Upper lobe of left lung (tissue), 6 donors: ENCODE measurements around the gene COBLL1. TPM values are rescaled to one million over a fixed set of nuclear protein-coding genes. Genes with fewer than 3 reads are reported as not detected.

ENCODE experiments used
- ATAC-seq, 2 donors: fragments of 200-7000 bp; cut with Tn5 transposase; one replicate each; pipeline ENCODE4 v1.9.1; 2022; ENCODE audit warnings: mild to moderate bottlenecking in 2 of 2, moderate library complexity in 2 of 2; ENCODE audit not compliant: low FRiP score in 2 of 2
- DNase-seq, 2 donors: peaks; one replicate each; pipeline ENCODE4 v3.0.0-alpha.2; 2019 to 2020
- H3K27ac ChIP-seq, 4 donors: fragments of 200-600 bp; sonication (generic); one replicate each; pipeline ENCODE4 v1.5.1; 2016 to 2019
- H3K27me3 ChIP-seq, 4 donors: fragments of 200-600 bp; sonication (generic); one replicate each; pipeline ENCODE4 v1.5.1; 2017 to 2019
- H3K36me3 ChIP-seq, 4 donors: fragments of 200-600 bp; sonication (generic); one replicate each; pipeline ENCODE4 v1.5.1; 2016 to 2019
- H3K4me1 ChIP-seq, 4 donors: fragments of 200-600 bp; sonication (generic); one replicate each; pipeline ENCODE4 v1.5.1; 2018 to 2019
- H3K4me3 ChIP-seq, 4 donors: fragments of 200-600 bp; sonication (generic); one replicate each; pipeline ENCODE4 v1.5.1; 2017 to 2019; ENCODE audit warnings: mild to moderate bottlenecking in 2 of 4, moderate library complexity in 1 of 4
- H3K9me3 ChIP-seq, 4 donors: fragments of 200-600 bp; sonication (generic); one replicate each; pipeline ENCODE4 v1.5.1; 2018 to 2019
- CTCF ChIP-seq, 6 experiments: fragments of 450-650 bp in 4 of 6; fragments of 200-600 bp in 2 of 6; sonication (generic) in 2 of 6; IDR thresholded peaks; one replicate each; pipeline ENCODE4 v1.5.1; 2016 to 2019; ENCODE audit warnings: antibody characterized with exemption in 6 of 6
- EP300 ChIP-seq, 4 donors: sonication (generic); formaldehyde crosslinking; IDR thresholded peaks; one replicate each; pipeline ENCODE4 v1.5.1; 2017; ENCODE audit warnings: antibody characterized with exemption in 4 of 4, control low read depth in 2 of 4
- POLR2A ChIP-seq, 4 donors: fragments of 450-650 bp; IDR thresholded peaks; one replicate each; pipeline ENCODE4 v1.5.1; 2016 to 2017; ENCODE audit warnings: antibody characterized with exemption in 4 of 4, mild to moderate bottlenecking in 2 of 4
- POLR2AphosphoS5 ChIP-seq, 2 donors: sonication (generic); formaldehyde crosslinking; IDR thresholded peaks; one replicate each; pipeline ENCODE4 v1.5.1; 2017; ENCODE audit warnings: antibody characterized with exemption in 2 of 2
- WGBS, 2 donors: methylation state at CpG; one replicate each; pipeline ENCODE4 v1.1.5; 2017 to 2018; 5-methylcytosine and 5-hydroxymethylcytosine counted together
- total RNA-seq, 6 donors: library from RNA; depleted of rRNA in 4 of 6; stranded (reverse); fragments of >200 nt in 4 of 6; gene quantifications; one replicate each; pipeline versions ENCODE4 v1.1.0 to v1.2.1, GENCODE V29; 2016 to 2021
- donor health status: DM: no; HTN: no; CAD: no; lungs with moderate emphysema.
- donor health status: DM: no; HTN: yes; CAD: no; lungs with severe emphysema.

COBLL1 gene
- total RNA-seq, 6 donors from 2014 or later, result 64.3 to 128 (median 90.1) TPM

- ATAC-seq (peak in 1 of 2 donors; percentile 37), DNase-seq (no peak)
- Histone ChIP-seq H3K36me3 (no peaks in the 10 kb centered on the region), H3K4me1 (peaks cover 5 to 15% (median 8%) of the 10 kb centered on the region in 4 donors), H3K4me3 (no peak overlapping the region), H3K27ac (peak overlapping the region; percentile 36 to 70 (median 64)), H3K9me3 (no peaks in the 10 kb centered on the region), H3K27me3 (no peaks in the 10 kb centered on the region)
- WGBS, 2 donors, result 34 to 36% methylated on average over 4 of the region's 4 CpGs
- no peak for TF ChIP-seq CTCF (IDR thresholded peaks at IDR 0.05)
- TF ChIP-seq EP300 (IDR thresholded peaks at IDR 0.05), result peak in 1 of 4 donors; percentile 7
- no peak for TF ChIP-seq POLR2AphosphoS5 (IDR thresholded peaks at IDR 0.05)
- no peak for TF ChIP-seq POLR2A (IDR thresholded peaks at IDR 0.05)
Measured at GRCh38 chr2:164794432-164795231, 47.0 kb downstream of the COBLL1 start.

GRCh38 chr2:164794016-164794415 lies 47.6 kb downstream of the COBLL1 start:
- H3K4me1 ChIP-seq, result peaks cover 5 to 15% (median 8%) of the 10 kb centered on the region in 4 donors
- H3K27ac ChIP-seq, result peak overlapping the region; percentile 36 to 70 (median 64)
- no peaks in the 10 kb centered on the region for H3K36me3 ChIP-seq
- H3K4me3 ChIP-seq, result no peak overlapping the region
- no peaks in the 10 kb centered on the region for H3K27me3 ChIP-seq
- no peaks in the 10 kb centered on the region for H3K9me3 ChIP-seq
- DNase-seq, result no peak
- TF ChIP-seq POLR2A (IDR thresholded peaks at IDR 0.05) (no peak), POLR2AphosphoS5 (IDR thresholded peaks at IDR 0.05) (no peak), EP300 (IDR thresholded peaks at IDR 0.05) (no peak), CTCF (IDR thresholded peaks at IDR 0.05) (no peak)
- ATAC-seq, result no peak

DNA sequence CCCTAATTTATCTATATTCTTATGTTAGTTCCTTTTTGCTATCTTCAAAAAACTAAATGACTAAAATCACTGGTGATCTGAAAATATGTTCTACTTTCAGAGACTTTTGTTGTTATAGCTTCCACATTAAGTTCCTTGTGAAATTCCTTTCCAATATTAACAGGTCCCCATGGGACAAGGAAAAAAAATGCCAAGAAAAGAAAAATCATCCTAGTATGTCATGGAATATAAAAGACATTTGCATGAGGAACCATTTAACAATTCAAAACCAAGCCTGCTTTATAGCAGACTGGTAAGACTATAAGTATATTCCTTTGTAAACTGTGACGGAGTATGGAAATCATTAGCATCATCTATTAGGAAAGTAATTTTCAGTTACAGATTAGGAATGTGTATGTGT lies 48.1 kb downstream of the COBLL1 start:
- Histone ChIP-seq H3K27me3 (no peaks in the 10 kb centered on the region), H3K4me3 (no peak overlapping the region), H3K4me1 (peaks cover 5 to 15% (median 8%) of the 10 kb centered on the region in 4 donors), H3K36me3 (no peaks in the 10 kb centered on the region), H3K9me3 (no peaks in the 10 kb centered on the region), H3K27ac (peak overlapping the region in 2 of 4 donors; percentile 66 to 70)
- DNase-seq (no peak), ATAC-seq (no peak)
- no peak for TF ChIP-seq CTCF (IDR thresholded peaks at IDR 0.05)
- no peak for TF ChIP-seq POLR2AphosphoS5 (IDR thresholded peaks at IDR 0.05)
- no peak for TF ChIP-seq POLR2A (IDR thresholded peaks at IDR 0.05)
- TF ChIP-seq EP300 (IDR thresholded peaks at IDR 0.05), result no peak
- 95 to 97% methylated on average over 1 of the region's 1 CpG for WGBS, 2 donors

GRCh38 chr2:164792316-164793170 lies 49.1 kb downstream of the COBLL1 start:
- no peaks in the 10 kb centered on the region for H3K9me3 ChIP-seq
- H3K4me1 ChIP-seq, result peaks cover 5 to 9% (median 7%) of the 10 kb centered on the region in 4 donors
- H3K36me3 ChIP-seq, result no peaks in the 10 kb centered on the region
- WGBS, 2 donors, result 81 to 91% methylated on average over 5 of the region's 5 CpGs
- H3K4me3 ChIP-seq, result no peak overlapping the region
- ATAC-seq, result peak in 1 of 2 donors; percentile 75
- no peaks in the 10 kb centered on the region for H3K27me3 ChIP-seq
- no peak overlapping the region for H3K27ac ChIP-seq
- TF ChIP-seq CTCF (IDR thresholded peaks at IDR 0.05) (no peak), POLR2AphosphoS5 (IDR thresholded peaks at IDR 0.05) (no peak), EP300 (IDR thresholded peaks at IDR 0.05) (no peak), POLR2A (IDR thresholded peaks at IDR 0.05) (no peak)
- no peak for DNase-seq
